SK-N-SH treated with all-trans-retinoic acid at 6 μM for 48 hours (cell line): ENCODE results near the gene SAMD11.

Experiments used
- ATAC-seq: fragments of 200-7000 bp; cut with Tn5 transposase; 3 replicates; pipeline ENCODE4 v1.9.1; 2020; ENCODE audit warnings: mild to moderate bottlenecking, moderate library complexity
- BACH2 ChIP-seq: fragments of 250-450 bp; sonication (Bioruptor Pico); IDR thresholded peaks from 2 replicates; pipeline ENCODE4 v1.9.0; 2021; ENCODE audit warnings: mild to moderate bottlenecking, borderline replicate concordance
- CREB5 ChIP-seq: fragments of 250-450 bp; sonication (Bioruptor Pico); IDR thresholded peaks from 2 replicates; pipeline ENCODE4 v1.5.1; 2020; ENCODE audit warnings: low read depth, mild to moderate bottlenecking, moderate library complexity
- CSDC2 ChIP-seq: fragments of 250-450 bp; sonication (Bioruptor Pico); IDR thresholded peaks from 2 replicates; pipeline ENCODE4 v1.5.0; 2020; ENCODE audit warnings: mild to moderate bottlenecking, moderate library complexity
- CSRNP3 ChIP-seq: fragments of 250-450 bp; sonication (Bioruptor Pico); IDR thresholded peaks from 2 replicates; pipeline ENCODE4 v1.5.1; 2021; ENCODE audit warnings: mild to moderate bottlenecking, moderate library complexity
- ESRRG ChIP-seq: fragments of 250-450 bp; sonication (Bioruptor Pico); IDR thresholded peaks from 2 replicates; pipeline ENCODE4 v1.6.1; 2021; ENCODE audit warnings: mild to moderate bottlenecking
- GLIS3 ChIP-seq: fragments of 250-450 bp; sonication (Bioruptor Pico); IDR thresholded peaks from 2 replicates; pipeline ENCODE4 v1.5.0; 2020; ENCODE audit warnings: mild to moderate bottlenecking, moderate library complexity
- ISL1 ChIP-seq: fragments of 250-450 bp; sonication (Bioruptor Pico); IDR thresholded peaks from 2 replicates; pipeline ENCODE4 v2.1.2; 2022; ENCODE audit warnings: mild to moderate bottlenecking, moderate library complexity
- OSR1 ChIP-seq: fragments of 250-450 bp; sonication (Bioruptor Pico); IDR thresholded peaks from 2 replicates; pipeline ENCODE4 v1.8.0; 2022; ENCODE audit warnings: moderate library complexity, mild to moderate bottlenecking, inconsistent platforms
- PATZ1 ChIP-seq: fragments of 250-450 bp; sonication (Bioruptor Pico); IDR thresholded peaks from 2 replicates; pipeline ENCODE4 v1.8.0; 2020; ENCODE audit warnings: mild to moderate bottlenecking, moderate library complexity, borderline replicate concordance
- PPARA ChIP-seq: fragments of 250-450 bp; sonication (Bioruptor Pico); IDR thresholded peaks from 2 replicates; pipeline ENCODE4 v1.5.0; 2020; ENCODE audit warnings: mild to moderate bottlenecking, borderline replicate concordance
- RARB ChIP-seq: fragments of 250-450 bp; sonication (Bioruptor Pico); IDR thresholded peaks from 2 replicates; pipeline ENCODE4 v1.8.0; 2021; ENCODE audit warnings: mild to moderate bottlenecking, moderate library complexity
- SNAI2 ChIP-seq: fragments of 250-450 bp; sonication (Bioruptor Pico); IDR thresholded peaks from 2 replicates; pipeline ENCODE4 v1.5.0; 2020; ENCODE audit warnings: mild to moderate bottlenecking, moderate library complexity
- TCF4 ChIP-seq: fragments of 250-450 bp; sonication (Bioruptor Pico); IDR thresholded peaks from 2 replicates; pipeline ENCODE4 v1.8.0; 2021; ENCODE audit warnings: mild to moderate bottlenecking, moderate library complexity, borderline replicate concordance
- TOX ChIP-seq: fragments of 250-450 bp; sonication (Bioruptor Pico); IDR thresholded peaks from 2 replicates; pipeline ENCODE4 v1.8.0; 2021; ENCODE audit warnings: mild to moderate bottlenecking, moderate library complexity, borderline replicate concordance
- TSHZ2 ChIP-seq: fragments of 250-450 bp; sonication (Bioruptor Pico); IDR thresholded peaks from 2 replicates; pipeline ENCODE4 v1.5.0; 2020; ENCODE audit warnings: mild to moderate bottlenecking, moderate library complexity
- ZC3H10 ChIP-seq: fragments of 250-450 bp; sonication (Bioruptor Pico); IDR thresholded peaks from 2 replicates; pipeline ENCODE4 v1.5.1; 2021; ENCODE audit warnings: mild to moderate bottlenecking, moderate library complexity
- ZFP3 ChIP-seq: fragments of 250-450 bp; sonication (Bioruptor Pico); IDR thresholded peaks from 2 replicates; pipeline ENCODE4 v1.5.0; 2020; ENCODE audit warnings: mild to moderate bottlenecking, moderate library complexity
- ZFP30 ChIP-seq: fragments of 450-650 bp; formaldehyde crosslinking; IDR thresholded peaks from 2 replicates; pipeline ENCODE4 v1.5.0; 2022; ENCODE audit warnings: mild to moderate bottlenecking, moderate library complexity
- ZNF565 ChIP-seq: fragments of 450-650 bp; formaldehyde crosslinking; conservative IDR thresholded peaks from 2 replicates; pipeline ENCODE4 v1.5.0; 2020; ENCODE audit warnings: low read depth, mild to moderate bottlenecking, moderate library complexity
- ZNF70 ChIP-seq: fragments of 450-650 bp; formaldehyde crosslinking; IDR thresholded peaks from 2 replicates; pipeline ENCODE4 v1.5.0; 2020; ENCODE audit warnings: mild to moderate bottlenecking, moderate library complexity
- ZNF8 ChIP-seq: fragments of 450-650 bp; formaldehyde crosslinking; IDR thresholded peaks from 2 replicates; pipeline ENCODE4 v1.5.0; 2020; ENCODE audit warnings: mild to moderate bottlenecking, moderate library complexity

The SAMD11 gene

GRCh38 chr1:941588-942383 is 18.1 kb downstream of the SAMD11 start:
- TF ChIP-seq ZFP30 (CRISPR knock-in tag): no peak
- TF ChIP-seq ZFP3 (CRISPR knock-in tag): peak; percentile 97
- no peak; the same call in 1 of the 2 replicates for TF ChIP-seq PATZ1 (CRISPR knock-in tag)
- TF ChIP-seq TCF4: no peak
- TF ChIP-seq, all 23 proteins: peak for 1
- peak; percentile 46 for ATAC-seq

GRCh38 chr1:942411-942821 is 18.7 kb downstream of the SAMD11 start:
- TF ChIP-seq CREB5 (no peak), TCF4 (no peak), ZNF565 (CRISPR knock-in tag) (no peak), GLIS3 (CRISPR knock-in tag) (no peak), SNAI2 (CRISPR knock-in tag) (no peak), ZC3H10 (CRISPR knock-in tag) (no peak), RARB (CRISPR knock-in tag) (no peak), CSDC2 (CRISPR knock-in tag) (no peak), ZFP30 (CRISPR knock-in tag) (no peak), OSR1 (no peak), ZNF70 (CRISPR knock-in tag) (no peak), CSRNP3 (CRISPR knock-in tag) (no peak), TOX (CRISPR knock-in tag) (no peak), ESRRG (CRISPR knock-in tag) (no peak), ZNF8 (CRISPR knock-in tag) (no peak), BACH2 (CRISPR knock-in tag) (no peak), ISL1 (CRISPR knock-in tag) (no peak), ZFP3 (CRISPR knock-in tag) (no peak)
- ATAC-seq: no peak

GRCh38 chr1:942864-943533 is 19.3 kb downstream of the SAMD11 start:
- ATAC-seq: no peak
- TF ChIP-seq GLIS3 (CRISPR knock-in tag): 0 out of 2 replicates have a peak, but pooled peaks have one; percentile 4
- TF ChIP-seq CSRNP3 (CRISPR knock-in tag): no peak
- no peak for TF ChIP-seq PPARA (CRISPR knock-in tag)

GRCh38 chr1:943545-944340 is 20.0 kb downstream of the SAMD11 start:
- TF ChIP-seq TOX (CRISPR knock-in tag) (no peak), ZFP3 (CRISPR knock-in tag) (no peak), CREB5 (no peak), ZNF565 (CRISPR knock-in tag) (no peak), ZFP30 (CRISPR knock-in tag) (no peak), GLIS3 (CRISPR knock-in tag) (no peak), ZC3H10 (CRISPR knock-in tag) (no peak), RARB (CRISPR knock-in tag) (no peak), TSHZ2 (CRISPR knock-in tag) (no peak)
- no peak for ATAC-seq
